Cardiac muscle cell (in vitro differentiated cells and primary cell): Measurements from ENCODE around the gene ENPP7. TPM values are rescaled to one million over a fixed set of nuclear protein-coding genes. Genes with fewer than 3 reads are reported as not detected.

Source experiments
- DNase-seq, 2 donors: peaks; one replicate each; pipeline versions ENCODE4 v3.0.0 to v3.0.0-alpha.2; 2010 to 2017; ENCODE audit warnings: low read depth in 1 of 2, low spot score in 1 of 2
- H3K27ac ChIP-seq: fragments of 200-600 bp; sonication (generic); 2 replicates; pipeline ENCODE4 v1.5.1; 2016
- H3K27me3 ChIP-seq: fragments of 200-600 bp; sonication (generic); 2 replicates; pipeline ENCODE4 v1.6.0; 2016; ENCODE audit warnings: control low read depth
- H3K36me3 ChIP-seq: fragments of 200-600 bp; sonication (generic); 2 replicates; pipeline ENCODE4 v1.5.1; 2016; ENCODE audit warnings: control low read depth
- H3K4me1 ChIP-seq: fragments of 200-600 bp; sonication (generic); 2 replicates; pipeline ENCODE4 v1.8.1; 2017; ENCODE audit warnings: low read depth, mild to moderate bottlenecking, mixed run types
- H3K4me3 ChIP-seq: fragments of 200-600 bp; sonication (generic); 2 replicates; pipeline ENCODE4 v1.5.1; 2016; ENCODE audit warnings: mild to moderate bottlenecking
- H3K9me3 ChIP-seq: fragments of 200-600 bp; sonication (generic); 2 replicates; pipeline ENCODE4 v1.5.1; 2017; ENCODE audit warnings: low read depth, mild to moderate bottlenecking, control low read depth
- CTCF ChIP-seq: IDR thresholded peaks from 2 replicates; pipeline ENCODE4 v1.5.1; 2012; ENCODE audit warnings: low read depth, mild to moderate bottlenecking, low read length
- polyA plus RNA-seq: library from polyadenylated mRNA; unstranded; fragments of >200 nt; fragmentation: Nextera tagmentation; extraction: Ambion mirVana; gene quantifications from 2 replicates; pipeline ENCODE4 v1.2.1, GENCODE V29; 2016
- total RNA-seq: library from RNA; depleted of rRNA; stranded (reverse); fragments of >200 nt; gene quantifications from 2 replicates; pipeline ENCODE4 v1.2.3, GENCODE V29; 2016

ENPP7 gene
- total and polyA plus RNA-seq, 2 experiments from 2014 or later = not detected

- no peaks in the 10 kb centered on the region for H3K36me3 ChIP-seq
- DNase-seq = no peak
- H3K9me3 ChIP-seq = no peaks in the 10 kb centered on the region
- TF ChIP-seq CTCF = no peak
- H3K27me3 ChIP-seq = peaks cover 5% of the 10 kb centered on the region
- H3K27ac ChIP-seq = no peak overlapping the region
- no peaks in the 10 kb centered on the region for H3K4me1 ChIP-seq
- no peak overlapping the region for H3K4me3 ChIP-seq
These were observed 46.4 kb upstream of the ENPP7 start for GRCh38 chr17:79684132-79684985.

GRCh38 chr17:79685121-79685520 lies 45.6 kb upstream of the ENPP7 start:
- no peak for TF ChIP-seq CTCF
- peaks cover 5% of the 10 kb centered on the region for H3K27me3 ChIP-seq
- DNase-seq = no peak
- no peak overlapping the region for H3K27ac ChIP-seq
- no peaks in the 10 kb centered on the region for H3K9me3 ChIP-seq
- no peaks in the 10 kb centered on the region for H3K36me3 ChIP-seq
- no peak overlapping the region for H3K4me3 ChIP-seq
- H3K4me1 ChIP-seq = no peaks in the 10 kb centered on the region

GRCh38 chr17:79686476-79686875 lies 44.3 kb upstream of the ENPP7 start:
- DNase-seq = no peak
- H3K27me3 ChIP-seq = peaks cover 1% of the 10 kb centered on the region
- H3K9me3 ChIP-seq = no peaks in the 10 kb centered on the region
- H3K4me3 ChIP-seq = no peak overlapping the region
- no peak for TF ChIP-seq CTCF
- H3K27ac ChIP-seq = no peak overlapping the region
- H3K36me3 ChIP-seq = no peaks in the 10 kb centered on the region
- H3K4me1 ChIP-seq = no peaks in the 10 kb centered on the region

- Histone ChIP-seq H3K4me3 (no peak overlapping the region), H3K4me1 (no peaks in the 10 kb centered on the region), H3K36me3 (no peaks in the 10 kb centered on the region), H3K9me3 (no peaks in the 10 kb centered on the region), H3K27ac (no peak overlapping the region), H3K27me3 (no peaks in the 10 kb centered on the region)
- TF ChIP-seq CTCF = no peak
- DNase-seq = no peak
These were observed 40.3 kb upstream of the ENPP7 start for GRCh38 chr17:79690466-79690865.

- H3K4me3 ChIP-seq = no peak overlapping the region
- no peak overlapping the region for H3K27ac ChIP-seq
- no peaks in the 10 kb centered on the region for H3K4me1 ChIP-seq
- H3K36me3 ChIP-seq = no peaks in the 10 kb centered on the region
- no peak for DNase-seq
- no peaks in the 10 kb centered on the region for H3K27me3 ChIP-seq
- H3K9me3 ChIP-seq = no peaks in the 10 kb centered on the region
- TF ChIP-seq CTCF = no peak
These were observed 39.5 kb upstream of the ENPP7 start for GRCh38 chr17:79690988-79691836.
